HG03139 (cell line): ENCODE results near the gene SLC12A9.
A peak's percentile ranks its signal among the peaks of the same experiment; 100 is the strongest.
"Not testable (repeated sequence)": the region's sequence is repeated elsewhere in the genome, so short reads cannot be mapped to it uniquely, and the experiment has no call there.

Source experiments
- ATAC-seq: cut with Tn5 transposase; IDR thresholded peaks from one replicate; pipeline ENCODE4 v1.9.1; 2021; ENCODE audit not compliant: unreplicated experiment

Gene SLC12A9

DNA sequence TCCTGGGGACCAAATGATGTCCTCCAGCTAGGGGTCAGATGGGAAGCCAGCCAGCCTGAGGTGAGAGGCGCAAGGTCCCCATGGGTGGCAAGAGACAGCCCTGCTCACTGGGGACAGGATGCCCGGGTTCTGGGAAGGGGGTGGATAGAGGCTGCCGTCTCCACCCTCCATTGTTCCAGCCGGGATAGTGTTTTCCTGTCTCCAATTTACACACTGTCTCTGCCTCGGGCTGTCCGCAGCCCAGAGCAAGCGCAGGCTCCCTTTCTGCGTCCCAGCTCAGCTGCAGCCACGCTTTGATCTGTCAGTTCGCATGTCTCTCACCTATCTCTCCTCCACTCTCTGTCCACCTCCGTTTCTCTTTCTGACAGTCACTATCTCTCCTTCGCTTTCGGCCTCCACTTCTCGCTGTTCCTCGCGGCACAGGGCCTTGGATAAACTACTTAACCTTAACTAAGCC is 27.3 kb upstream of the SLC12A9 start:
- ATAC-seq, result no peak

DNA sequence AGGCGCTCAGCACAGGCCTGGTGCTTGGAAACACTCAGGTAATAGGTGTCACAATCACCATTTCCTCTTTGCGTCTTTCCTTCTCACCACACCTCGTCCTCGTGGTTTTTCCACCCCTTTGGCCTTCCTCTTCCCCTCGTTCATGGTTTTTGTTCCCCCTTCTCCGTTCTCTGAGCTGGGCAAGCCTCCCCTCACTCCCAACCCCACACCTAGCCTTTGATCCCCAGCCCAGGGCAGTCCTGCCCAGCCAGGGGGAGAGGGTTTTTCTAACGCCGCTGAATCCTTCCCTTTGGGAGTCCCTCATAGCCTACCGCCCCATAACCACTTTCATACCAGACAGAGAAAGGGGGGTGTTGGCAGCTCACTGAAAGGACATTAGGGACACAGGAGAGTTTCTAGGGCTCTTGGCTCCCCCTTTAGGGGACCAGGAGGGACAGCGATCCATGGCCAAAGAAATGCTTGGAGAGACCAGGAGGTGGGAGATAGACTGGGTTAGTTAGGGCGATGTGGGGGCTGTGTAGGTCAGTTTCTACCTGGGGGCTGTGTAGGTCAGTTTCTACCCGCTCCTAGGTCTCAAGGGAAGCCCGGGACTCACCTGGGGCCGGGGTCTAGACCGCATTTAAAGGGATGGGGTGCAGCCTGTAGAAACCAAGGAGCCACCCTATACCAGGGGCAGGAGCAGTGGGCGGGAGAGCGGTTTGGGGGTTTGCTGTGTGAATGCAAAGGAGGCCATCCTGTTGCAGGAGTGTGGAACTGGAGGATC is 26.6 kb upstream of the SLC12A9 start:
- no peak for ATAC-seq

DNA sequence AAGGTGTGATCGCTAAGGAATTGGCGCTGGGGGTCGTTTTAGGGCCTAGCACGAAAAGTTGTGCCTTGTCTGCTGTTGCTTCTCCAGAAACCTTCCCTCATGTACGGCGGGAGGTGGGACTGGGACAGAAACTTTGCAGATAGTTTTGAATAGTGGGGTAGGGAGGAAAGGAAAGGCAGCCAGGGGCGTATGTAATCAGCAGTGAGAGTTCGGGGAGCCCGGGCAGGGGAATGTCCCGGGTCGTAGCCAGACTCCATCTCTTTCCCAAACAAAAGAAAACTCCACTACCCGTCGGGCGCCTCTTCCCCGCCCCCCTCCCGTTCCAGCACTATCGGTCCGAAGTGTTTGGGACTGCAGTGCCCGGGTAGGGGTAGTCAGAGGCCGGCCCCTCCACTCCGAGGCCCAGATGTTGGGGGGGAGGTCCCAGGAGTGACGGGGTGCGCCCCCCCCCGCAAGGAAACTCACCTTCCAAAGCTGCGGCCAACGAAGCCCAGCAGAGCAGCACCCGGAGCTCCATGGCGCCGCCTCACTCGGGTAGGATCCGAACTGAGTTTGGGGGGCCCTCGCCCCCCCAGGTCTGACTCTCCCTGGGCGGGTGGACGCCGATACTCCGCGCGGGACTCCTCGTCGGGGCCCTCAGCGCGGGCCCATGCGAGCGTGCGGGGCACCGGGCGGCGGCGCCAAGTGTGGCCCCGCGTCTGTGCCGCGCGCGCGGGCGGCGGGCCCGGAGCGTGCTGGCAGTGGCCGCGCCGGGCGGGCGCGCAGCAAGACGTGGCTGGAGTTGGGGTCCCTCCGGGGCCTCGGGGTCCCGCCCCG is 25.8 kb upstream of the SLC12A9 start:
- no peak for ATAC-seq

DNA sequence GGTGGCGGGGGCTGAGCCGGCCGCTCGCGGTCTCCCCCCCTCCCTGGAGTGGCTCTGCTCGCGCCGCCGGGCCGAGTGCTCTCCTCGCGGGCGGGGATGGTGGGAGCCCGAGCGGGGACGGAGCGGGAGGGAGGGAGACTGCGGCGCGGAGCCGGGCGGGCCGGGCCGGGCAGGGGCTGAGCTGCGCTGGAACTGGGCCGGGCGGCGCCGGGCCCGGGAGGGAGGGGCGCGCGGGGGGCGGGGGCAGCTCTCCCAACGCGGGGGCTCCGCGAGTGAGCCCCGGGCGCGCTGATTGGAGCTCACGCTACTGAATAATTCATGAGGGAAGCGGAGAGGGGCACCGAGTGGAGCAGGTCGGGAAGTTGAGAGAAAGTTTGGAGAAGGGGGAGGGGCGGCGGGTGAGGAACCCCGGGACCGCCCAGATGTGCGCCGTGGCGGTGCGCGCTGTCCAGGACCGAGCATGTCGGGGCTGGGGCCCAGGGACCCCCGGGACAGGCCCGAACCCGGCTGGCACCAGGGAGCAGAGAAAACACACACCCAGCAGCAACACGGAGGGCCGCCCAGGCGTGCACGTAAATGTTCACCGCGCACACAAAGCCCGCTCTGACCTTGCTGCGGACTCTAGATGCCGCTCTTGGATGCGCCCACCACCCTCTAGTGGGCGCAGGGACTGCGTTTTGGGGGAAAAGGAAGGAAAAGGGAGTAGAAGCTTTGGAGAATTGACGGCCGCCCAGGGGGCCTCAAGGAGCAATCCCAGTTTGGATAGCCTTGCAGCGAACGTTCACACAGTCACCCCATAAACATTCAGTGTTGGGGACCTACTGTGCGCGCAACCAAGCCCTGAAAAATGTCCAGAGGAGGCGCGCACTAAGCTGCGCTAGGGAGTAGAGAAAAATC is 24.9 kb upstream of the SLC12A9 start, which contains the start of gene EPHB4:
Gene EPHB4 (minus strand): TSS at position 194 of the 897 bp plus-strand sequence. CDS start 493 bp downstream, outside the sequence.
- ATAC-seq, result no peak

DNA sequence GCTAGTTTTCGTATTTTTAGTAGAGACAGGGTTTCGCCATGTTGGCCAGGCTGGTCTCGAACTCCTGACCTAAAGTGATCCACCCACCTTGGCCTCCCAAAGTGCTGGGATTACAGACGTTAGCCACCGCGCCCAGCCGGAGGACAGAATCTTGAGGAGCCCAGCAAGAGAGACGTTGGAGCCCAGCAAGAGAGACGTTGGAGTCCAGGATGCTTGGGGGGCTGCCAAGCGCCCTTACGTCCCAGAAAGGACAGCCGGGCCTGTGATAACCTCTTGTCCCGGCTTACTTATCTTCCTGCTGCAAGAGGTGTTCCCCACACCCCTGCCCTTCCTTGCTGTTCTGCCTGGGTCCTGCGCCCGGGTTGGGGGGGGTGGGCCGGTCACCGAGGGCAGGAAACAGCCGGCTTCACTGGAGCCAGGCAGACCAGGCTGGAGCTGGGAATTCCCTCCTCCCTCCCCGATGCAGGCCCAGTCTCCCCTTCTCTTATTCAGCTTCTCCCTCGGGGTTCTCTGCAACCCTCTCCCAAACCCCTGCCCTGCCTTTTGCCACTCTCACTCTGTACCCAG is 23.3 kb upstream of the SLC12A9 start:
- no peak for ATAC-seq

DNA sequence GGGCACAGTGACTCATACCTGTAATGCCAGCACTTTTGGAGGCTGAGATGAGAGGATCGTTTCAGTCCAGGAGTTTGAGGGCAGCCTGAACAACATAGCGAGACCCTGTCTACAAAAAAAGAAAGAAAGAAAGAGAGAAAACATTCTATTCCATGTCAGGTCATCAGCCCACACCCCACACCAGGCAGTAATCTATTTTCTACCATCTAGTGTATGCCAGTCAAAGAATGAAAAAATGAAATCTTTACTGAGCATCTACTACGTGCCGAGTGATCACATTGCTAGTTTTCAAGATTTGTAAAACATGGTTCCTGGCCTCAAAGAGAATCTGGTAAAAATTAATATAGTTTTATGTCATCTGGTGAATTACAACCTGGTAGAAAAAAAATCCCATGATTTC is 22.1 kb upstream of the SLC12A9 start:
- no peak for ATAC-seq

DNA sequence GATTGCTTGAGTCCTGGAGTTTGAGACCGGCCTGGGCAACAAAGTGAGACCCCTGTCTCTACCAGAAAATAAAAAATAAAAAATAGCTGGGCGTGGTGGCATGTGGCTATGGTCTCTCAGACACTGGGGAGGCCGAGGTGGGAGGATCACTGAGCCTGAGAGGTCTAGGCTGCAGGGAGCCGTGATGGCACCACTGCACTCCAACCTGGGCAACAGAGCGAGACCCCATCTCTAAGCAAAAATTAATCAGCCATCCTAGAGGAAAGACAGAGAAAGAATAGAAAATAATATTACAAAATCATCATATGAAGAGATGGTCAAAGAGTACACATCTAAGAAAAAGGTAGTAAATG is 20.3 kb upstream of the SLC12A9 start:
- no peak for ATAC-seq

DNA sequence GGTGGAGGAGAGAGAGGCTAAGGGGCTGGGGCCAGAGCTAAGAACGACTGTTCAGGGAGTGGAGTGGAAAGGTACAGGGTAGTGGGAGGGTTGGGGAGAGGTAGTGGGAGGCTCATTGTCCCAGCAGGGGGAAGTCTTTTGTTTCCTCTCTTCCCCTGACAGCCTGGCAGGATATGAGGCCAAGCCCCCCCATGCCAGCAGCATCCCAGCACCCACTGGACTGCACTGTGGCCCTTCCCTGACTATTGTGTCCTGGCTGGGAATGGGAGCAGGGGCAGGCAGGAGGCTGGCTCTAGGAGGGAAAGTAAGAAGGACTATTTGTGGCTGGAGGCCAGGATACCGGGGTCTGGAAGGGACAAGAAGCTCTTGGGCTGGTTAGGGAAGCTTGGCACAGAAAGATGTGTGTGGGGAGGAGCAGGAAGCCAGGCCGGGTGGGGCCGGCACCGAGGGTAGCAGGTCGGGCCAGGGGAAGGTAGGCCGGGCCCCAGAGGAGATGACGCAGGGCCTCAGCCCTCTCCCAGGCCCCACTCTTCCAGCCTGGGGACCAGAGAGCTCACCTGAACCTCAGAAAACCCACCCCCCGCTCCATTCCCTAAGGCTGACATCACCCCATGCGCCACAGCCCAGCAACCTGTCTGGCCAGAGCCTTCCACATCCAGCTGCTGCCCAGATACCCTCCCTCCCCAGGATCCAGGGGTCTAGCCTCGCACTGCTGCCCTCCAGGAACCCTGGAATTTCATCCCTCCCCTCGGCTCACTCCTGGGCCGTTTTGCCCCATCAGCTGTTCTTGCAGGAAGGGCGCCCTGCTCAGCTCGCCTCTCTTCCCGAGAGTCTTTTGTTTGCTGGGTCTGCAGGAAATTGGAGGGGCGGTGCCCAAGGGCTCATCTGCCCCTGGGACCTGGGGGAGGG is 16.4 kb upstream of the SLC12A9 start:
- ATAC-seq, result no peak

DNA sequence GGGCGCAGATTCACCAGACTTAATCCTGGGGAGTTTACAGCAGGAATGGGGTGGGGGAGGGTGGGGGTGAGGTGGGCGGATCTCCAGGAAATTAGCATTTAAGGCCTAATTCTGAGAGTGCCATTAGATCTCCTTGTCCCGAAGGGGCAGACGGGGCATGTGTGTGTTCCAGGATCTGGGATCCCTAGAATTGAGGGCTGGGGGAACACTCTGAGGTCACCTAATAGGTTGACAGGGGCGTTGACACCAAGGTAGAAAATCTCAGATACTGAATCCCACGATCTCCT is 15.8 kb upstream of the SLC12A9 start:
- no peak for ATAC-seq

DNA sequence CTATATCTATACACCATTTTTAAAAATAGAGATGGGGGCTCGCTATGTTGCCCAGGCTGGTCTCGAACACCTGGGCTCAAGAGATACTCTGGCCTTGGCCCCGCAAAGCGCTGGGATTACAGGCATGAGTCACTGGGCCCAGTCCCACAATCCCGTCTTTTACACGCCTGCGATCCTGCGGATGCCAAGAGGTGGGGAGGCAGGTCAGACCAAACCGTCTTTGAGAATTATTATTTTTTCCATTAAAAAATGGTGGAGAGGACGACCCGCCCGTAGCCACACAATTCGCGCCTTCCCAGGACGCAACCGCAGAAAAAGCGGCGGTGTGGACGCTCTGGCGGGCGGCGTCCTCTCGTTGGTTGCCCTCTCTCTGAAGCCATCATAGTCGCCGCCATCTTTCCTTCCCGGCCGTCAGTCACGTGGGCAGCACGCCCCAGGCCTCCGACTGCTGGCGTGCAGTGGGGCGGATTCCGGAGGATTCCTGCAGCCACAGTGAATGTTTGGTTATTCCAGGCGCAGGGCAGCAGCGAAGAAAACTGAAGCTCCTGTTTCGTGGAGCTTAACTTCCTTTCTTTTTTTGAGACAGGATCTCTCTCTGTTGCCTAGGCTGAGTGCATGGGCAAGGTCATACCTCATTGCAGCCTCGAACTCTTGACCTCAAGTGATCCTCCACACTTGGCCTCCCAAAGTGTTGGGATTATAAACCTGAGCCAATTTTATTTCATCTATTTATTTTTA is 15.2 kb upstream of the SLC12A9 start:
- ATAC-seq, result peak; percentile 61

DNA sequence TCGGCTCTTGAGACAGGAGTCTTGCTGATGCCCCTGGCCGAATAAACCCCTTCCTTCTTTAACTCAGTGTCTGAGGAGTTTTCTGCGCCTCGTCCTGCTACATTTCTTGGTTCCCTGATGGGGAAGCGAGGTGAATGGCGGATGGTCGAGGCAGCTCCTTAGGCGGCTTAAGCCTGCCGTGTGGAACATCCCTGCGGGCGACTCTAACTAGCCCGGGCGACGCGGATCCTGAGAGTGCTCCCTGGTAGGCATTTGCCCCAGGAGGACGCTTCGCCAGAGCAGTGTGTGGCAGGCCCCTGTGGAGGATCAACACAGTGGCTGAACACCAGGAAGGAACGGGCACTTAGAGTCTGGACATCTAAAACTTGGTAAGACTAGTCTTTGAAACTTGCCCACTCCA is 13.2 kb upstream of the SLC12A9 start:
- ATAC-seq, result no peak

DNA sequence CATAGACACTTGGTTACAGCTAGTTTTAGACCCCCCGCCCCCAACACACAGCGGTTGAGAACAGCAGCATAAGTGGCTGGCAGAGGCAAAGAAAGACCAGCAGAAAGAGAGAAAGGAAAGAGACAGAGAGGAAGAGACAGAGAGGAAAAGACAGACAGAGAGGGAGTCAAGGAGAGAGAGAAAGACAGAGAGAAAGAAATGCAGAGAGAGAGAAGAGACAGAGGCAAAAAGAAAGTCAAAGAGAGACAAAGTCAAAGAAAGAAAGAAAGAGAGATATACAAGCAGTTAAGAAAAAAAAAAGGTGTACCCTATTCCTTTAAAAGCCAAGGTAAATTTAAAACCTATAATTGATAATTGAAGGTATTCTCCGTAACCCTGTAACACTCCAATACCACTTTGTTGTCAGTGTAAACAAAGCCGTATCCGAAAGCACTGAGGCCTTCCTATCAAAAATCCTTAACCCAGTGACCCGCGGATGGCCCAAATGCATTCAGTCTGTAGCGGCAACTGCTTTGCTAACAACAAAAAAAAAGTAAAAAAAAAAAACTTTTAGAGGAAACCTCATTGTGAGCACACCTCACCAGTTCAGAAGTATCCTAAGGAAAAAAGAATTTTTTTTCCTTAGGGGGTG is 11.9 kb upstream of the SLC12A9 start:
- no peak for ATAC-seq

DNA sequence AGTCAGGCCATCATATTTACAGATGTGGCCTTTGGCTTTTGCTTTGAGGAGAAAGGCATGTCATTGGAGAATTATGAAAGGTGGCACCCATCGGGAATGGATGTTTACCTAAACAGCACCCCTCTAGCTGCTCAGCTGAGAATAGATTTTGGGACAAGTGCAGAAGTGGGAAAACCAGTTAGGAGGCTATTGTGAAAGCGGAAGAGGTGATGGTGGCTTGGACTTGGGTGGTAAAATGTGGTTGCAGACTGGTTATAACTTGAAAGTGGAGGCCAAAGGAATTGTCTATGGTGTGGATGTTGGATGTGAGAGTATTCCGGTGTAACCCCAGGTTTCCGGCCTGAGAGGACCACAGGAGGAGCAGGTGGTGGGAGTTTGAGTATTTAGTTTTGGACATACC is 5.2 kb upstream of the SLC12A9 start:
- no peak for ATAC-seq

DNA sequence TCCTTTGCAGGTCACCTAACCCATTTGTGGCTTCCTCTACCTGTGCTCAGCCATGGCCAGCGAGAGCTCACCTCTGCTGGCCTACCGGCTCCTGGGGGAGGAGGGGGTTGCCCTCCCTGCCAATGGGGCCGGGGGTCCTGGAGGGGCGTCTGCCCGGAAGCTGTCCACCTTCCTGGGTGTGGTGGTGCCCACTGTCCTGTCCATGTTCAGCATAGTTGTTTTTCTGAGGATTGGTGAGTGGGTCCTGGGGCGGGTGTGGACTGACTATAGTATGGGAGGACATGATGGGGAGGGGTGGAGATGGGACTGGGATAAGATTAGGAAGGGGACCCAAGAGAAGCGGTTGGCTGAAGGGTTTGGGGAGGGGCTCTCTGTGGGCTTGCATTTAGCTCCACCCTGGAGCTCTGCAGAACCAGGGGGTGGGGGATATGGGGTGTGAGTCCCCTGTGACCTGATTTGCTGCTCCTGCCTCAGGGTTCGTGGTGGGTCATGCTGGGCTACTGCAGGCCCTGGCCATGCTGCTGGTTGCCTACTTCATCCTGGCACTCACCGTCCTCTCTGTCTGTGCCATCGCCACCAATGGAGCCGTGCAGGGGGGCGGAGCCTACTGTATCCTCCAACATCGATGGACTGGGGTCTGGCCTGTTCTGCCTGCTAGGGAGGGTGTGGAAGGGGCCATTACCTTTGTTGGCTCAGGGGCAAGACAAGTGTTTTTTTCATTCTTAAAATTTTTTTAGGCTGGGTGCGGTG is 1.8 kb downstream of the SLC12A9 start:
- no peak for ATAC-seq

DNA sequence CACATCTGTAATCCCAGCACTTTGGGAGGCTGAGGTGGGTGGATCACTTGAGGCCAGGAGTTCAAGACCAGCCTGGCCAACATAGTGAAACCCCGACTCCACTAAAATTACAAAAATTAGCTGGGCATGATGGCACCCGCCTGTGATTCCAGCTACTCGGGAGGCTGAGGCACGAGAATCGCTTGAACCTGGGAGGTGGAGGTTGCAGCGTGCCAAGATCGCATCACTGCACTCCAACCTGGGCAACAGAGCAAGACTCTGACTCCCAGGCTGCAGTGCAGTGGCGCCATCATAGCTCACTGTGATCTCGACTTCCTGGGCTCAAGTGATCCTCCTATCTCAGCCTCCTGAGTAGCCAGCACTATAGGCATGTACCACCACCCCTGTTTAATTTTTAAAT is 2.4 kb downstream of the SLC12A9 start:
- ATAC-seq, result not testable (repeated sequence)

DNA sequence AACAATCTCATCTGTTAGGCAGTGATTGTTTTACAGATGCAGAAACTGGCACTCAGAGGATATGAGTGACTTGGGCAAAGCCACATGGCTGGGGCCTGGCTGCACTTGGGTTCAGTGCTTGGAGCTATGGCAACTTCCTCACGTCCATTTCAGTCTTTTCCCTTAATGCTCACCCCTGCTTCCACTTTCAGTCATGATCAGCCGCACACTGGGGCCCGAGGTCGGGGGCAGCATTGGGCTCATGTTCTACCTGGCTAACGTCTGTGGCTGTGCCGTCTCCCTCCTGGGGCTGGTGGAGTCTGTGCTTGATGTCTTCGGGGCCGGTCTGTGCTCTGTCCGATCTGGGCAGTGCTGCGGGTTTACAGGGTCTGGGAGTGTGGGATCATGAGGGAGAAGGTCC is 3.0 kb downstream of the SLC12A9 start:
- no peak for ATAC-seq

DNA sequence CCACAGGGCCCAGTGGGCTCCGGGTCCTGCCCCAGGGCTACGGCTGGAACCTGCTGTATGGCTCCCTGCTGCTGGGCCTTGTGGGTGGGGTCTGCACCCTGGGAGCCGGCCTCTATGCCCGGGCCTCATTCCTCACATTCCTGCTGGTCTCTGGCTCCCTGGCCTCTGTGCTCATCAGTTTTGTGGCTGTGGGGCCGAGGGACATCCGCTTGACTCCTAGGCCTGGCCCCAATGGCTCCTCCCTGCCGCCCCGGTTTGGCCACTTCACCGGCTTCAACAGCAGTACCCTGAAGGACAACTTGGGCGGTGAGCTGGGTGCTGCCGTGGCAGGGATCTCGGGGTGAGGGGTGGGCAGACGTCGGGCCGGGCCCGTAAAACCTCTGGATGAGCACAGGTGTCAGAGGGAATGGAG is 4.4 kb downstream of the SLC12A9 start:
- ATAC-seq, result no peak

DNA sequence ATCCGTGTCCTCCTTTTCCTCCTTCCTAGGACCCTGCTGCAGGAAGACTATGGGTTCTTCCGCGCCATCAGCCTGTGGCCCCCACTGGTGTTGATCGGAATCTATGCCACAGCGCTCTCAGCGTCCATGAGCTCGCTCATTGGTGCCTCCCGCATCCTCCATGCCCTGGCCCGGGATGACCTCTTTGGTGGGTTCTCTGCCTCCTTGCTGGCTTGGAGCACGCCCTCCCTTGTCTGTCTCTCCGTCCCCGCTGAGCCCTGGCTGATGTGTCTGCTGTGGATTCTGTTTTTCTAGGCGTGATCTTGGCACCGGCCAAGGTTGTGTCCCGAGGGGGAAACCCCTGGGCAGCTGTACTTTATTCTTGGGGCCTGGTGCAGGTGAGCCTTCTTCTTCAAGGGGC is 7.3 kb downstream of the SLC12A9 start:
- no peak for ATAC-seq
